Adrenal gland (tissue), 5 donors: ENCODE measurements around the gene CDHR2.

ENCODE experiments used
- CTCF ChIP-seq, 6 experiments: fragments of 450-650 bp in 4 of 6; fragments of 200-600 bp in 2 of 6; sonication (generic) in 1 of 6; IDR thresholded peaks; 1 replicate in 5 of 6; 2 replicates in 1 of 6; pipeline versions ENCODE4 v1.5.1 to v1.8.0; 2016 to 2021; ENCODE audit warnings: antibody characterized with exemption in 6 of 6, mild to moderate bottlenecking in 2 of 6, moderate library complexity in 1 of 6
- POLR2A ChIP-seq, 2 donors: fragments of 450-650 bp; IDR thresholded peaks; one replicate each; pipeline ENCODE4 v1.6.1; 2017; ENCODE audit warnings: antibody characterized with exemption in 2 of 2, mild to moderate bottlenecking in 2 of 2, moderate library complexity in 1 of 2
- donor health status: DM: no; HTN: no; CAD: no.

- TF ChIP-seq CTCF (IDR thresholded peaks at IDR 0.05) (no peak), POLR2A (IDR thresholded peaks at IDR 0.05) (no peak)
These were observed 14.0 kb upstream of the CDHR2 start for GRCh38 chr5:176535101-176535663.
